ENCODE results near the gene TAPBPL. TPM values are rescaled to one million over a fixed set of nuclear protein-coding genes. Genes with fewer than 3 reads are reported as not detected.
A peak's percentile ranks its signal among the peaks of the same experiment; 100 is the strongest.
"Not testable (repeated sequence)": the region's sequence is repeated elsewhere in the genome, so short reads cannot be mapped to it uniquely, and the experiment has no call there.

TAPBPL gene
- polyA plus RNA-seq, 1 donor: 38.5 TPM

DNA sequence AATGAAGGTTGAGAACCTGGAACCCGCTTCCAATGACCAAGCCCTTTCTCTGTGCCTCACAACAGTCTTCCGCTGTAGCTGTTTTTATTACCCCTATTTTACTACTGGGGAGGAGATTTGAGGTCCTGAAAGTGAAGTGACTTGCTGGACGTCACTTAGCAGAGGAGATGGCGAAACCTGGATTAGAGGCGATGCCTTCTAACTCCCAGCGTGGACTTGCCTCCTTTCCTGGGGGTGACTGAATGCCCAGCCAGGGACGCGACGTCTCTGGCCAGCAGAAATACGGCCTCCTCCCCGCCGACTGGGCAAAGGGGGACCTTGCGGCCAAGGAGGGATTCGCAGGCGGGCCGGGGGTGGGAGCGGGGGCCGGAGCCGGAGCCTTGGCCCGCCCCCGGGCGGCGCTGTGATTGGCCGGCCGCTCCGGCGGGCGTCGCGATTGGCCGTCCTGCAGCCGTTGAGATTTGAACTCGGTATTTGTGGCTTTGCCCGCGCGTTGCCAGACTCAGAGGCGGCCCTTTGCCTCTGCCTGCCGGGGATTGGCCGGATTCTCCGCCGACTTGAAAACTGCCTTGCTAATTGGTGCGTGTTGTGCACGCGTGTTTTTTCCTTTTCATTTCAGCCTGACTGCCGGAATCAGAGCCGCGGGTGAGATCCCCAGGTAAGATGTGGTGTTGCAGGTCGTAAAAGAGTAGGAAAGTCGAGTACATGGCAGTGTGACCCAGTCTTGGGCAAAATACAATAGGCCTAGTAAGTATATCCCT, 41.8 kb downstream of the TAPBPL start, which contains the start of gene NCAPD2:
Gene NCAPD2 (plus strand): TSS at position 606 of the 761 bp plus-strand sequence. CDS start 997 bp downstream, outside the sequence.
- peaks cover 14% of the 10 kb centered on the region for H3K4me1 ChIP-seq (ENCODE audit: control insufficient read depth, insufficient read depth, low read length)
- 0% methylated on average over 2 of the region's 49 CpGs for WGBS (ENCODE audit: insufficient coverage, low lambda C conversion rate)
- no peaks in the 10 kb centered on the region for H3K27me3 ChIP-seq (ENCODE audit: control insufficient read depth, insufficient read depth, low read length)
- DNase-seq: peak; percentile 93 to 97
- peaks cover 12% of the 10 kb centered on the region for H3K36me3 ChIP-seq (ENCODE audit: control insufficient read depth, insufficient read depth, low read length)
- H3K9me3 ChIP-seq (ENCODE audit: control insufficient read depth, low read depth, low read length): no peaks in the 10 kb centered on the region
- peak within 1 kb of the TSS; percentile 87 for H3K4me3 ChIP-seq (ENCODE audit: low read length)
- H3K27ac ChIP-seq (ENCODE audit: low read length): peak within 1 kb of the TSS; percentile 98

DNA sequence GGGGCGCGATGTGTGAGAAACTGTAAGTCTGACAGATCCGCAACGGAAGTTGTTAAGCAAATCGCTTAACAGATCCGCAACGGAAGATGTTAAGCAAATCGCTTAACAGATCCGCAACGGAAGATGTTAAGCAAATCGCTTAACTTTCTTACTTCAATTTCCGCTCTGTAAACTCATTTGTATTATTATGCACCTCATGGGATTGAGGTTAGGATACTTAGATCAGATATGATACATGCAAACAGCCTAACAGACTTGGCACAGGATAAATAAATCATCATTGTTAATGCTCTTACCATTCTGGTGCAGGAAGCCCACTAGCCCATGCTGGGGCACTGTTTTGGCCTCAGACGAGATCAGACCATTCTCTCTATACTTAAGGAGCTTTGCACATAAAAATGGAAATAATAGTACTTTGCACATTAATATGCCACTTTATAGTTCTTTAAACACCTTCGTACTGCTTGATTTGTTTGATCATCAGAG, 42.5 kb downstream of the TAPBPL start:
- Histone ChIP-seq H3K27ac (ENCODE audit: low read length) (peak overlapping the region; percentile 60), H3K27me3 (ENCODE audit: control insufficient read depth, insufficient read depth, low read length) (no peaks in the 10 kb centered on the region), H3K36me3 (ENCODE audit: control insufficient read depth, insufficient read depth, low read length) (peaks cover 15% of the 10 kb centered on the region), H3K4me3 (ENCODE audit: low read length) (peak overlapping the region; percentile 87), H3K4me1 (ENCODE audit: control insufficient read depth, insufficient read depth, low read length) (peaks cover 14% of the 10 kb centered on the region), H3K9me3 (ENCODE audit: control insufficient read depth, low read depth, low read length) (no peaks in the 10 kb centered on the region)
- no peak for DNase-seq
- 14% methylated on average over 1 of the region's 14 CpGs for WGBS (ENCODE audit: insufficient coverage, low lambda C conversion rate)

DNA sequence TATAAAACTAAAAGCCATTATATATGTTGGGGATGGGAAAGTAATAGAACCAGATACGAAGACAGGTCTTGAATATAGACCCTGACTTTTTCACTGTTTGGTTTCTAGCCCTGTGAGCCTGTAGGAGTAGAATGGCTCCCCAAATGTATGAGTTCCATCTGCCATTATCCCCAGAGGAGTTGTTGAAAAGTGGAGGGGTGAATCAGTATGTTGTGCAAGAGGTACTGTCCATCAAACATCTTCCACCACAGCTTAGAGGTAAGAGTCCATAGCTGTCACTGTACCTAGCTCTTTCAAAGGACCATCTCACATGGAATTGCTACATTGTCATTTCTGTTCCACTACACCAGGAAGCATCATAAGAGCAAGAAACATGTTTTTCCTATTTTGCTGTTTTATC, 43.1 kb downstream of the TAPBPL start:
- DNase-seq: no peak
- Histone ChIP-seq H3K36me3 (ENCODE audit: control insufficient read depth, insufficient read depth, low read length) (peaks cover 22% of the 10 kb centered on the region), H3K27me3 (ENCODE audit: control insufficient read depth, insufficient read depth, low read length) (no peaks in the 10 kb centered on the region), H3K4me3 (ENCODE audit: low read length) (peak overlapping the region; percentile 1), H3K27ac (ENCODE audit: low read length) (no peak overlapping the region), H3K9me3 (ENCODE audit: control insufficient read depth, low read depth, low read length) (no peaks in the 10 kb centered on the region), H3K4me1 (ENCODE audit: control insufficient read depth, insufficient read depth, low read length) (peaks cover 14% of the 10 kb centered on the region)
- no CpG with 5 or more reads among the region's 1 CpG for WGBS (ENCODE audit: insufficient coverage, low lambda C conversion rate)

DNA sequence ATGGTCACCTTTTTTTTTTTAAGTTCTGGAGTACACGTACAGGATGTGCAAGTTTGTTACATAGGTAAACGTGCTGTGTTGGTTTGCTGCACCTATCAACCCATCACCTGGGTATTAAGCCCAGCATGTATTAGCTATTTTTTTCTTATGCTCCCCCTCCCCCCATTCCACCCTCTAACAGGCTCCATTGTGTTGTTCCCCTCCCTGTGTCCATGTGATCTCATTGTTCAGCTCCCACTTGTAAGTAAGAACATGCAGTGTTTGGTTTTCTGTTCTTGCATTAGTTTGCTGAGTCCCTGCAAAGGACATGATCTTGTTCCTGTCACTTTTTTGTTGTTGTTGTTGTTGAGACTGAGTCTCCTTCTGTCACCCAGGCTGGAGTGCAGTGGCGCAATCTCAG, 45.4 kb downstream of the TAPBPL start:
- Histone ChIP-seq H3K36me3 (ENCODE audit: control insufficient read depth, insufficient read depth, low read length) (peaks cover 26% of the 10 kb centered on the region), H3K4me1 (ENCODE audit: control insufficient read depth, insufficient read depth, low read length) (peaks cover 11% of the 10 kb centered on the region)
- H3K9me3 ChIP-seq (ENCODE audit: control insufficient read depth, low read depth, low read length); H3K27ac ChIP-seq (ENCODE audit: low read length); DNase-seq; H3K27me3 ChIP-seq (ENCODE audit: control insufficient read depth, insufficient read depth, low read length); H3K4me3 ChIP-seq (ENCODE audit: low read length): not testable (repeated sequence)
- no CpG with 5 or more reads among the region's 3 CpGs for WGBS (ENCODE audit: insufficient coverage, low lambda C conversion rate)

DNA sequence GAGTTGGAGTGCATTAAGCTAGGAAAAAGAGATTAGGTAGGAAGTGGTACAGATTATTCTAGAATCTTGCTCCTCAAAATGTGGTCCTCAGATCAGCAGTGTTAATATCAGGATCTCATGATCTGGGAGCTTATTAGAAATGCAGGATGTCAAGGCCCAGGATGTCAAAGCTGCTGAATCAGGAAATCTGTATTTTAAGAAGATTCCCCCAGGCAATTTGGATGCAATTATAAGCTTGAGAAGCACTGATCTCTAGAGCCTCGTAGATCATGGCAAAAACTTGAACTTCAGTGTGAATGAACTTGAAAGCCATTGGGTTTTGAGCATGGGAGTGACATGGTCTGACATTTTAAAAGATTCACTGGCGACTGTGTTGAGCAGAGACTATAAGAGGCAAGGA, 48.6 kb downstream of the TAPBPL start:
- no peaks in the 10 kb centered on the region for H3K9me3 ChIP-seq (ENCODE audit: control insufficient read depth, low read depth, low read length)
- H3K36me3 ChIP-seq (ENCODE audit: control insufficient read depth, insufficient read depth, low read length): peaks cover 30% of the 10 kb centered on the region
- DNase-seq: no peak
- no peaks in the 10 kb centered on the region for H3K27me3 ChIP-seq (ENCODE audit: control insufficient read depth, insufficient read depth, low read length)
- 100% methylated on average over 1 of the region's 2 CpGs for WGBS (ENCODE audit: insufficient coverage, low lambda C conversion rate)
- H3K27ac ChIP-seq (ENCODE audit: low read length): no peak overlapping the region
- H3K4me1 ChIP-seq (ENCODE audit: control insufficient read depth, insufficient read depth, low read length): peaks cover 2% of the 10 kb centered on the region
- H3K4me3 ChIP-seq (ENCODE audit: low read length): no peak overlapping the region

DNA sequence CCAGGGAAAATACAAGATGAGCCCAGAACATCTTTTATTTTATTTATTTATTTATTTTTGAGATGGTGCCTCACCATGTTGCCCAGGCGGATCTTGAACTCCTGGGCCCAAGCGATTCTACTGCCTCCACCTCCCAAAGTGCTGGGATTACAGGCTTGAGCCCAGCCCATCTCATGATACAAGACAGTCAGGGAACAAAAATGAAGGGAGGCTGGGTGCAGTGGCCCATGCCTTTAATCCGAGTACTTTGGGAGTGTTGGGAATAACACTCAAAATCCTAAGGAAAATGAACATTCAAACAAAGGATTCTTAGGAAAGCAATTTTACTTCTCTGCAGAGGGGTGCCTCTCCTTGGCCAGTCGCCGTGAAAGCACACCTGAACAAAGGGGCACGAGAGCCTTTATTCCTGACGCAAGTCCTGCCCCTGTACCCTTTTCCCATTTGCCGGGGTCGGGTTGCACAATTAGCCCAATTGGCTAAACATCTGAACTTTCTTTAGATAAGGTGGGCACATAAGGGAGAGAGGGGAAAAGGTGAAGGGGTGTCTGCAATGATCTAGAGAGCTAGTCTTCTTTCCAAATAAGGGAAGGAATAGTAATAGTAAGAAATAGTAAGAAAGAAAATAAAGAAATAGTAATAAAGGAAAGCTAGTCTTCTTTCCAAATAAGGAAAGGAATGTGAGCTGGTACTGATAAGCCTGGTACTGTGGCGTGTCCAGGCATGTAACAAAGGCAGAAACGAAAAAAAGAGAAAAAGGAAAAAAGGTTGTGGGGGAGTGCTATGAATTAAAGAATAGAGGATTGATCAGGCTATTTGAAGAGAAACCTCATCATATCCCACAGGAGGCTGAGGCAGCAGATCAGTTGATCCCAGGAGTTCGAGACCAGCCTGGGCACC, 55.5 kb downstream of the TAPBPL start:
- no peak overlapping the region for H3K4me3 ChIP-seq (ENCODE audit: low read length)
- peaks cover 31% of the 10 kb centered on the region for H3K36me3 ChIP-seq (ENCODE audit: control insufficient read depth, insufficient read depth, low read length)
- no peak for DNase-seq
- no peaks in the 10 kb centered on the region for H3K27me3 ChIP-seq (ENCODE audit: control insufficient read depth, insufficient read depth, low read length)
- H3K4me1 ChIP-seq (ENCODE audit: control insufficient read depth, insufficient read depth, low read length): no peaks in the 10 kb centered on the region
- H3K27ac ChIP-seq (ENCODE audit: low read length): no peak overlapping the region
- no peaks in the 10 kb centered on the region for H3K9me3 ChIP-seq (ENCODE audit: control insufficient read depth, low read depth, low read length)
- 80% methylated on average over 2 of the region's 12 CpGs for WGBS (ENCODE audit: insufficient coverage, low lambda C conversion rate)

DNA sequence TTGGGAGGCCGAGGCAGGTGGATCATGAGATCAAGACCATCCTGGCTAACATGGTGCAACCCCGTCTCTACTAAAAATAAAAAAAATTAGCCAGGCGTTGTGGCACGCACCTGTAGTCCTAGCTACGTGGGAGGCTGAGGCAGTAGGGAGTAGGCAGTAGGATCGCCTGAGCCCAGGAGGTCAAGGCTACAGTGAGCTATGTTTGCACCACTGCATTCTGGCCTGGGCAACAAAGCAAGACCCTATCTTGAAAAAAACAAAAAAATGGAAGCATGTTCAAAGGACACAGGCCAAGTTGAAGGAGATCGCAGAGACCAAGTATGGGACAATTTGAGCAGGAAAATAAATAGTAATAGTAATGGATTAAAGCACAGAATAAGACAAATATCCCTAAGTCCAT, 56.2 kb downstream of the TAPBPL start:
- Histone ChIP-seq H3K27ac (ENCODE audit: low read length) (no peak overlapping the region), H3K36me3 (ENCODE audit: control insufficient read depth, insufficient read depth, low read length) (peaks cover 37% of the 10 kb centered on the region), H3K4me1 (ENCODE audit: control insufficient read depth, insufficient read depth, low read length) (no peaks in the 10 kb centered on the region), H3K27me3 (ENCODE audit: control insufficient read depth, insufficient read depth, low read length) (no peaks in the 10 kb centered on the region), H3K9me3 (ENCODE audit: control insufficient read depth, low read depth, low read length) (no peaks in the 10 kb centered on the region), H3K4me3 (ENCODE audit: low read length) (no peak overlapping the region)
- no peak for DNase-seq
- WGBS (ENCODE audit: insufficient coverage, low lambda C conversion rate): 81% methylated on average over 6 of the region's 7 CpGs

Other genes starting within 250 kb of the TAPBPL start
- 106 TPM for gene PLEKHG6, start 141.4 kb upstream of the TAPBPL start, polyA plus RNA-seq
- gene TNFRSF1A, start 110.0 kb upstream of the TAPBPL start, polyA plus RNA-seq: 122 TPM
- gene SCNN1A, start 76.5 kb upstream of the TAPBPL start, polyA plus RNA-seq: 25.7 TPM
- gene LTBR, start 67.9 kb upstream of the TAPBPL start, polyA plus RNA-seq: 132 TPM
- gene CD27, start 7.1 kb upstream of the TAPBPL start, polyA plus RNA-seq: 1.6 TPM
- 9.6 TPM for gene VAMP1, start 18.6 kb downstream of the TAPBPL start, polyA plus RNA-seq
- 103 TPM for gene MRPL51, start 41.2 kb downstream of the TAPBPL start, polyA plus RNA-seq
- gene NCAPD2, start 42.1 kb downstream of the TAPBPL start, polyA plus RNA-seq: 38.6 TPM
- gene GAPDH, start 82.5 kb downstream of the TAPBPL start, polyA plus RNA-seq: 2,065 TPM
- gene IFFO1, start 104.0 kb downstream of the TAPBPL start, polyA plus RNA-seq: 10.5 TPM
- gene NOP2, start 116.2 kb downstream of the TAPBPL start, polyA plus RNA-seq: 49.3 TPM
- 132 TPM for gene CHD4, start 155.3 kb downstream of the TAPBPL start, polyA plus RNA-seq
- gene LPAR5, start 183.9 kb downstream of the TAPBPL start, polyA plus RNA-seq: 21.4 TPM
- gene ACRBP, start 195.4 kb downstream of the TAPBPL start, polyA plus RNA-seq: 4.0 TPM
- 61.1 TPM for gene ING4, start 211.1 kb downstream of the TAPBPL start, polyA plus RNA-seq
- gene ZNF384, start 237.3 kb downstream of the TAPBPL start, polyA plus RNA-seq: 86.3 TPM
- gene PIANP, start 248.8 kb downstream of the TAPBPL start, polyA plus RNA-seq: 5.4 TPM